Upper lobe of left lung (tissue), 4 donors: ENCODE data around the gene BIRC6.

ENCODE experiments used
- EP300 ChIP-seq, 4 donors: sonication (generic); formaldehyde crosslinking; IDR thresholded peaks; one replicate each; pipeline ENCODE4 v1.5.1; 2017; ENCODE audit warnings: antibody characterized with exemption in 4 of 4, control low read depth in 2 of 4
- TF ChIP-seq, protein P1 (sequence below), 6 experiments: fragments of 450-650 bp in 4 of 6; fragments of 200-600 bp in 2 of 6; sonication (generic) in 2 of 6; IDR thresholded peaks; one replicate each; pipeline ENCODE4 v1.5.1; 2016 to 2019; ENCODE audit warnings: antibody characterized with exemption in 6 of 6

DNA sequence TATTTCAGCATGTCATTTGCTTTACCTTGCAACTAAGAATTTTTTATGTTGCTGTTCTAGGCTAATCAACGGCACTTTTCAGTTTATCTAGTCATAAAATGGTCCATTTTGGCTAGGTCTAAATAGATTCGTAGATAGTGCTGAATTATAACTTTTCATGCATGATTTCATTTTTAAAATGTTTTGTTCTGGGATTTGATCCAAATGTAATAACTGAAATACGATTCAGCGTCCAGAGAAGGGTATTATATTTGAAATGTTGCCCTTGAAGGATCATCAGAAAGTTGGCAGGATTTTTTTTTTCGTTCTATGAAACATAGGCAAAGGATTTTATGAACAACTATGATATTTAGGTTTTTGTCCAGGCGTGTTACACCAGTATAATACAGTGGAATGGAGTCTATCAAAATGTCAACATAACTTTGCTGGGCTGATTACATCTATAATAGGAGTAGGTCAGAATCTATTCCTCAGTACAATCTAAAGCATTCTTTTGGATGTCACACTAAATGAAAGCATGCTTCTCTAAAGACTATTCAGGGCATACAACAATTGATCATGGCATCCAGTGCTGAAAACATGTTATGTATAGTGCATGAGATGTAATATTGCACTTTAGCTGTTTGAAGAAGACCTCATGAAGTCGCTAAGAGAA lies 295.9 kb downstream of the BIRC6 start:
- no peak for TF ChIP-seq EP300 (IDR thresholded peaks at IDR 0.05)
- TF ChIP-seq, protein P1, sequence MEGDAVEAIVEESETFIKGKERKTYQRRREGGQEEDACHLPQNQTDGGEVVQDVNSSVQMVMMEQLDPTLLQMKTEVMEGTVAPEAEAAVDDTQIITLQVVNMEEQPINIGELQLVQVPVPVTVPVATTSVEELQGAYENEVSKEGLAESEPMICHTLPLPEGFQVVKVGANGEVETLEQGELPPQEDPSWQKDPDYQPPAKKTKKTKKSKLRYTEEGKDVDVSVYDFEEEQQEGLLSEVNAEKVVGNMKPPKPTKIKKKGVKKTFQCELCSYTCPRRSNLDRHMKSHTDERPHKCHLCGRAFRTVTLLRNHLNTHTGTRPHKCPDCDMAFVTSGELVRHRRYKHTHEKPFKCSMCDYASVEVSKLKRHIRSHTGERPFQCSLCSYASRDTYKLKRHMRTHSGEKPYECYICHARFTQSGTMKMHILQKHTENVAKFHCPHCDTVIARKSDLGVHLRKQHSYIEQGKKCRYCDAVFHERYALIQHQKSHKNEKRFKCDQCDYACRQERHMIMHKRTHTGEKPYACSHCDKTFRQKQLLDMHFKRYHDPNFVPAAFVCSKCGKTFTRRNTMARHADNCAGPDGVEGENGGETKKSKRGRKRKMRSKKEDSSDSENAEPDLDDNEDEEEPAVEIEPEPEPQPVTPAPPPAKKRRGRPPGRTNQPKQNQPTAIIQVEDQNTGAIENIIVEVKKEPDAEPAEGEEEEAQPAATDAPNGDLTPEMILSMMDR (IDR thresholded peaks at IDR 0.05), result no peak
